Ovary (tissue), 3 donors: ENCODE measurements around the gene FGFR1OP2.

ENCODE experiments used
- EP300 ChIP-seq: sonication (generic); formaldehyde crosslinking; IDR thresholded peaks from one replicate; pipeline ENCODE4 v1.6.1; 2017; ENCODE audit warnings: antibody characterized with exemption
- POLR2A ChIP-seq: fragments of 450-650 bp; IDR thresholded peaks from one replicate; pipeline ENCODE4 v1.6.1; 2017; ENCODE audit warnings: antibody characterized with exemption, mild to moderate bottlenecking, moderate library complexity
- TF ChIP-seq, protein P1 (sequence below), 3 donors: fragments of 450-650 bp in 2 of 3; fragments of 200-600 bp in 1 of 3; IDR thresholded peaks; one replicate each; pipeline versions ENCODE4 v1.5.1 to v1.8.0; 2016 to 2022; ENCODE audit warnings: antibody characterized with exemption in 3 of 3, mild to moderate bottlenecking in 1 of 3
- donor health status: DM: no; HTN: no; CAD: no.

DNA sequence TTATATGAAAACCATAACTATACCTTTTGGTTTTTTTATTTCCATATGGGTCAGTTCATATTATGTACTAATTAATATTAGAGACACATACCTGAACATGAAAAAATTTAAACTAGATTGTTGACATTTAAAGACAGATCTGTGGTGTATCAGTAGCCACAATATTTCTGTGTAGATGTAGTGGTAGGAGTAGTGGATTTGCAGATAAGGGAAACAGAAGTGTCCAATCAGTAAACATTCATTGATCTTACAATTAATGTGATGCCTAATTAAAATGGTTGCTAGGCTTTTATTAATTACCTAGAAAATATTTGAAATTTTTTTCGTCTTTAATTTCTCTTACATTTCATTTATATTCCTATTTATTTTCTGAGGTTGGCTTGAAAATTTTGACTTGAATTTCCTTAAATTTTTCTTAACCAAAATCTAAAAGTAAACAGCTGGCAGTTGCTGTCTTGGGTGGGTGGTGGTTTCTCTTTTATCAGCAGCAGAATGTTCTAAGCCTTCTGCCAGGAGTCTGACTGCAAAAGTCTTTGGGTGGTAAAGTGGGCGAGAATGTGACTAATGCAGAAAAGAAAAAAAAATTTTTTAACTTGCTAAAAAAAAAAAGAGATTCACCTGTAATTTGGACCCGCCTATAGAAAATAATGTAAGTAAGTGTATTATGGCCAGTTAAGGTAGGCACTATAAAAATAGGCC is 2.4 kb downstream of the FGFR1OP2 start:
- TF ChIP-seq, protein P1, sequence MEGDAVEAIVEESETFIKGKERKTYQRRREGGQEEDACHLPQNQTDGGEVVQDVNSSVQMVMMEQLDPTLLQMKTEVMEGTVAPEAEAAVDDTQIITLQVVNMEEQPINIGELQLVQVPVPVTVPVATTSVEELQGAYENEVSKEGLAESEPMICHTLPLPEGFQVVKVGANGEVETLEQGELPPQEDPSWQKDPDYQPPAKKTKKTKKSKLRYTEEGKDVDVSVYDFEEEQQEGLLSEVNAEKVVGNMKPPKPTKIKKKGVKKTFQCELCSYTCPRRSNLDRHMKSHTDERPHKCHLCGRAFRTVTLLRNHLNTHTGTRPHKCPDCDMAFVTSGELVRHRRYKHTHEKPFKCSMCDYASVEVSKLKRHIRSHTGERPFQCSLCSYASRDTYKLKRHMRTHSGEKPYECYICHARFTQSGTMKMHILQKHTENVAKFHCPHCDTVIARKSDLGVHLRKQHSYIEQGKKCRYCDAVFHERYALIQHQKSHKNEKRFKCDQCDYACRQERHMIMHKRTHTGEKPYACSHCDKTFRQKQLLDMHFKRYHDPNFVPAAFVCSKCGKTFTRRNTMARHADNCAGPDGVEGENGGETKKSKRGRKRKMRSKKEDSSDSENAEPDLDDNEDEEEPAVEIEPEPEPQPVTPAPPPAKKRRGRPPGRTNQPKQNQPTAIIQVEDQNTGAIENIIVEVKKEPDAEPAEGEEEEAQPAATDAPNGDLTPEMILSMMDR (IDR thresholded peaks at IDR 0.05) = no peak
- TF ChIP-seq EP300 (no peak), POLR2A (no peak)
